ENCODE results near the gene KIF6. TPM values are rescaled to one million over a fixed set of nuclear protein-coding genes. Genes with fewer than 3 reads are reported as not detected.
"Not testable (repeated sequence)": the region's sequence is repeated elsewhere in the genome, so short reads cannot be mapped to it uniquely, and the experiment has no call there.

Gene KIF6
- total and polyA plus RNA-seq, 2 donors (not counting 1 experiment from before 2014, with no cell fraction given): not detected

- no peak overlapping the region for H3K4me3 ChIP-seq (ENCODE audit: control extremely low read depth in 1 of 5, extremely low read depth in 1 of 5, insufficient read depth in 1 of 5, low read depth in 2 of 5, low read length in 4 of 5)
- no peak for TF ChIP-seq EZH2 (IDR thresholded peaks at IDR 0.05; ENCODE audit: borderline replicate concordance, insufficient read depth, low read depth, low read length, poor library complexity, severe bottlenecking)
- TF ChIP-seq CTCF (IDR thresholded peaks at IDR 0.05): no peak
- Mint-ChIP-seq H3K27me3 (peaks cover 15% of the 10 kb centered on the region), H3K27ac (no peak overlapping the region), H3K4me1 (no peaks in the 10 kb centered on the region), H3K4me3 (no peak overlapping the region), H3K9me3 (ENCODE audit: insufficient read depth) (no peaks in the 10 kb centered on the region)
- H3K79me2 ChIP-seq (ENCODE audit: control insufficient read depth, insufficient read depth, low read length): no peaks in the 10 kb centered on the region
- no peaks in the 10 kb centered on the region for H3K9me3 ChIP-seq (ENCODE audit: control extremely low read depth in 1 of 3, control insufficient read depth in 2 of 3, insufficient read depth in 1 of 3, low read length in 2 of 3)
- intact Hi-C loops (cut with micrococcal nuclease): no loop called here
- H3K9ac ChIP-seq (ENCODE audit: low read length): no peak overlapping the region
- CTCF ChIA-PET: no interaction called here
- no peaks in the 10 kb centered on the region for H3K4me1 ChIP-seq (ENCODE audit: control insufficient read depth in 2 of 2, insufficient read depth in 2 of 2, low read length in 2 of 2)
- no peaks in the 10 kb centered on the region for H3K36me3 ChIP-seq (replicated peaks in 1 of 2; ENCODE audit: control extremely low read depth in 1 of 2, control insufficient read depth in 1 of 2, extremely low read depth in 1 of 2, insufficient read depth in 2 of 2, low read length in 1 of 2)
- H3K4me2 ChIP-seq (replicated peaks; ENCODE audit: low read depth, low read length, poor library complexity, severe bottlenecking): no peak overlapping the region
- H2AFZ ChIP-seq (ENCODE audit: insufficient read depth, low read depth, low read length, poor library complexity, severe bottlenecking): no peak overlapping the region
- peaks cover 0 to 3% (median 2%) of the 10 kb centered on the region in 4 experiments for H3K27me3 ChIP-seq (replicated peaks in 1 of 4; ENCODE audit: control extremely low read depth in 1 of 4, control insufficient read depth in 3 of 4, insufficient read depth in 4 of 4, low read length in 3 of 4)
- no peak overlapping the region for H3K27ac ChIP-seq (ENCODE audit: low read length in 2 of 2)
- DNase-seq: no peak
- no CpG with 5 or more reads among the region's 4 CpGs for WGBS (ENCODE audit: insufficient coverage)
- ATAC-seq (ENCODE audit: low read depth): no peak
- no peaks in the 10 kb centered on the region for H4K20me1 ChIP-seq (ENCODE audit: control insufficient read depth, insufficient read depth, low read length, poor library complexity, severe bottlenecking)
- POLR2A ChIA-PET: no interaction called here
These were observed 209.7 kb downstream of the KIF6 start for GRCh38 chr6:39515471-39515870.

DNA sequence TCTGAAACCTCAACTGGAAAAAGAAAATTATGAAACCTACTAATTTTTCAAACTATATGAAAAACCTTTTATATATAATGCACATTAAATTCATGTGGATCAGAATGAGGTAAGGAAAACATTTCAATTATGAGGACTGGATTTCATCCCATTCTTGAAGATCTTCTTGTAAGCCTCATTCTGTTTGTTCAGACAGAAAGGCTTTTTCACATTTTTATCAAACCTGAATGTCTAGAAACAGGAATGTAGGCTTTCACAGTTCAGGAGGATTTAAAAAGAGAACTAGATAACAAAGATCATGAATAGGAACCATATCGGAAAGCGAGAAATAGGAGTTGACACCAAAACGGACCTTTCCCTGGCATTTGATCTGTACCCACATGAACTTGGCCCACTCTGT, 210.2 kb downstream of the KIF6 start:
- intact Hi-C loops (cut with micrococcal nuclease): no loop called here
- WGBS (ENCODE audit: insufficient coverage): 96% methylated on average over 3 of the region's 3 CpGs
- Mint-ChIP-seq H3K4me3 (no peak overlapping the region), H3K27me3 (peaks cover 15% of the 10 kb centered on the region), H3K9me3 (ENCODE audit: insufficient read depth) (no peaks in the 10 kb centered on the region), H3K27ac (no peak overlapping the region), H3K4me1 (no peaks in the 10 kb centered on the region)
- Histone ChIP-seq H3K4me2 (replicated peaks; ENCODE audit: low read depth, low read length, poor library complexity, severe bottlenecking) (no peak overlapping the region), H3K27me3 (replicated peaks in 1 of 4; ENCODE audit: control extremely low read depth in 1 of 4, control insufficient read depth in 3 of 4, insufficient read depth in 4 of 4, low read length in 3 of 4) (peaks cover 0 to 3% (median 0%) of the 10 kb centered on the region in 4 experiments), H3K9me3 (ENCODE audit: control extremely low read depth in 1 of 3, control insufficient read depth in 2 of 3, insufficient read depth in 1 of 3, low read length in 2 of 3) (no peaks in the 10 kb centered on the region), H3K79me2 (ENCODE audit: control insufficient read depth, insufficient read depth, low read length) (no peaks in the 10 kb centered on the region), H3K36me3 (replicated peaks in 1 of 2; ENCODE audit: control extremely low read depth in 1 of 2, control insufficient read depth in 1 of 2, extremely low read depth in 1 of 2, insufficient read depth in 2 of 2, low read length in 1 of 2) (no peaks in the 10 kb centered on the region), H3K9ac (ENCODE audit: low read length) (no peak overlapping the region), H3K27ac (ENCODE audit: low read length in 2 of 2) (no peak overlapping the region), H3K4me1 (ENCODE audit: control insufficient read depth in 2 of 2, insufficient read depth in 2 of 2, low read length in 2 of 2) (no peaks in the 10 kb centered on the region), H3K4me3 (ENCODE audit: control extremely low read depth in 1 of 5, extremely low read depth in 1 of 5, insufficient read depth in 1 of 5, low read depth in 2 of 5, low read length in 4 of 5) (no peak overlapping the region), H4K20me1 (ENCODE audit: control insufficient read depth, insufficient read depth, low read length, poor library complexity, severe bottlenecking) (no peaks in the 10 kb centered on the region), H2AFZ (ENCODE audit: insufficient read depth, low read depth, low read length, poor library complexity, severe bottlenecking) (no peak overlapping the region)
- no peak for DNase-seq
- ATAC-seq (ENCODE audit: low read depth): no peak
- TF ChIP-seq CTCF (IDR thresholded peaks at IDR 0.05) (no peak), EZH2 (IDR thresholded peaks at IDR 0.05; ENCODE audit: borderline replicate concordance, insufficient read depth, low read depth, low read length, poor library complexity, severe bottlenecking) (no peak)
- POLR2A ChIA-PET: no interaction called here
- CTCF ChIA-PET: no interaction called here

- H4K20me1 ChIP-seq (ENCODE audit: control insufficient read depth, insufficient read depth, low read length, poor library complexity, severe bottlenecking); DNase-seq; H3K9me3 Mint-ChIP-seq (ENCODE audit: insufficient read depth); H3K36me3 ChIP-seq (replicated peaks in 1 of 2; ENCODE audit: control extremely low read depth in 1 of 2, control insufficient read depth in 1 of 2, extremely low read depth in 1 of 2, insufficient read depth in 2 of 2, low read length in 1 of 2); H3K27ac Mint-ChIP-seq; H3K4me3 Mint-ChIP-seq; H3K4me1 Mint-ChIP-seq; H3K4me3 ChIP-seq (ENCODE audit: control extremely low read depth in 1 of 5, extremely low read depth in 1 of 5, insufficient read depth in 1 of 5, low read depth in 2 of 5, low read length in 4 of 5); H3K27me3 ChIP-seq (replicated peaks in 1 of 4; ENCODE audit: control extremely low read depth in 1 of 4, control insufficient read depth in 3 of 4, insufficient read depth in 4 of 4, low read length in 3 of 4); H3K9ac ChIP-seq (ENCODE audit: low read length); CTCF ChIA-PET; H3K9me3 ChIP-seq (ENCODE audit: control extremely low read depth in 1 of 3, control insufficient read depth in 2 of 3, insufficient read depth in 1 of 3, low read length in 2 of 3); H3K79me2 ChIP-seq (ENCODE audit: control insufficient read depth, insufficient read depth, low read length); H2AFZ ChIP-seq (ENCODE audit: insufficient read depth, low read depth, low read length, poor library complexity, severe bottlenecking); ATAC-seq (ENCODE audit: low read depth); intact Hi-C loops (cut with micrococcal nuclease); H3K27ac ChIP-seq (ENCODE audit: low read length in 2 of 2); H3K4me2 ChIP-seq (replicated peaks; ENCODE audit: low read depth, low read length, poor library complexity, severe bottlenecking); H3K4me1 ChIP-seq (ENCODE audit: control insufficient read depth in 2 of 2, insufficient read depth in 2 of 2, low read length in 2 of 2); POLR2A ChIA-PET: not testable (repeated sequence)
- peaks cover 10% of the 10 kb centered on the region for H3K27me3 Mint-ChIP-seq
- no CpG with 5 or more reads among the region's 5 CpGs for WGBS (ENCODE audit: insufficient coverage)
These were observed 215.4 kb downstream of the KIF6 start for GRCh38 chr6:39509831-39510230.

Data from B cell (primary cell).